Omental fat pad (tissue), 4 donors: ENCODE results near the gene SMARCA5. TPM values are rescaled to one million over a fixed set of nuclear protein-coding genes. Genes with fewer than 3 reads are reported as not detected.
A peak's percentile ranks its signal among the peaks of the same experiment; 100 is the strongest.

Experiments used
- ATAC-seq: fragments of 150-250 bp; one replicate; pipeline ENCODE4 v1.9.1; 2016; ENCODE audit warnings: mild to moderate bottlenecking, moderate library complexity; ENCODE audit not compliant: low FRiP score
- DNase-seq: peaks from one replicate; pipeline ENCODE4 v3.0.0-alpha.2; 2019; ENCODE audit warnings: low spot score
- total RNA-seq, 4 donors: library from RNA; depleted of rRNA; stranded (reverse); fragments of >200 nt; gene quantifications; one replicate each; pipeline ENCODE4 v1.1.0, GENCODE V29; 2016
- TF ChIP-seq, protein P1 (sequence below), 3 donors: fragments of 450-650 bp; IDR thresholded peaks; one replicate each; pipeline ENCODE4 v1.5.1; 2016 to 2017; ENCODE audit warnings: antibody characterized with exemption in 3 of 3, mild to moderate bottlenecking in 3 of 3, moderate library complexity in 2 of 3

Gene SMARCA5
- total RNA-seq, 4 donors from 2014 or later, result 25.5 to 35.2 (median 30.5) TPM

DNA sequence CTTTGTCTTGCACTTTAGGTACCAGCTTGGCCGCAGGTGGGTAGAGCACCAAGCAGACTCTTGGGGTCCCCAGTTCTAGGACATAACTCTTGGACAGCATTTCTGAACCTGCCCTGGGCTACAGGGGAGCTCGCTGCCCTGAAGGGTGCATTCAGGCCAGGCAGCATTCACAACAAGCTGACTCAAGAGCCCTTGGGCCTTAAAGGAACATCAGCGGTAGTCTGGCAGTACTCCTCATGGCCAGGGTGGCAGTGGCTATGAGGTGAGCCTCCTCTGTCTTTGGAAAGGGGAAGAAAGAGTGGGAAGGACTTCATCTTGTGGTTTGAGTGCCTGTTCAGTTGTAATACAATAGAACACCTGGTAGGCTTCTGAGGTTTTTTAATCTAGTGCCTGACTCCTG lies 24.8 kb upstream of the SMARCA5 start:
- TF ChIP-seq, protein P1, sequence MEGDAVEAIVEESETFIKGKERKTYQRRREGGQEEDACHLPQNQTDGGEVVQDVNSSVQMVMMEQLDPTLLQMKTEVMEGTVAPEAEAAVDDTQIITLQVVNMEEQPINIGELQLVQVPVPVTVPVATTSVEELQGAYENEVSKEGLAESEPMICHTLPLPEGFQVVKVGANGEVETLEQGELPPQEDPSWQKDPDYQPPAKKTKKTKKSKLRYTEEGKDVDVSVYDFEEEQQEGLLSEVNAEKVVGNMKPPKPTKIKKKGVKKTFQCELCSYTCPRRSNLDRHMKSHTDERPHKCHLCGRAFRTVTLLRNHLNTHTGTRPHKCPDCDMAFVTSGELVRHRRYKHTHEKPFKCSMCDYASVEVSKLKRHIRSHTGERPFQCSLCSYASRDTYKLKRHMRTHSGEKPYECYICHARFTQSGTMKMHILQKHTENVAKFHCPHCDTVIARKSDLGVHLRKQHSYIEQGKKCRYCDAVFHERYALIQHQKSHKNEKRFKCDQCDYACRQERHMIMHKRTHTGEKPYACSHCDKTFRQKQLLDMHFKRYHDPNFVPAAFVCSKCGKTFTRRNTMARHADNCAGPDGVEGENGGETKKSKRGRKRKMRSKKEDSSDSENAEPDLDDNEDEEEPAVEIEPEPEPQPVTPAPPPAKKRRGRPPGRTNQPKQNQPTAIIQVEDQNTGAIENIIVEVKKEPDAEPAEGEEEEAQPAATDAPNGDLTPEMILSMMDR (IDR thresholded peaks at IDR 0.05), result no peak
- DNase-seq (no peak), ATAC-seq (no peak)

DNA sequence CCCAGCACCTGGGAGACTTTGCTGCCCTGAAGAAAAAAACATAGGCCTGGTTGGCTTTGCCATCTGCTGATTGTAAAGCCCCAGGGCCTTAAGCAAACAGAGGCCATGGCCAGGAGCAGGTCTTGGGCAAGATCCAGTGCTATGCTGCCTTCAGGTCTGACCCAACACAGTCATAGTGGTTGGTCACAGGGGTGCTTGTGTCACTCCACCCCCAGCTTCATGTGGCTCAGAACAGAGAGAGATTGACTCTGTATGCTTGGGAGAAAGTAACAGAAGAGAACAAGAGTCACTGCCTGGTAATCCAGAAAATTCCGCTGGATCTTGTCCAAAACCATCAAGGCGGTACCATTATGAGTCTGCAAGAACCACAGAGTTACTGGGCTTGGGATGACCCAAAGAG lies 24.4 kb upstream of the SMARCA5 start:
- ATAC-seq (no peak), DNase-seq (no peak)
- TF ChIP-seq, protein P1 (IDR thresholded peaks at IDR 0.05), result no peak

DNA sequence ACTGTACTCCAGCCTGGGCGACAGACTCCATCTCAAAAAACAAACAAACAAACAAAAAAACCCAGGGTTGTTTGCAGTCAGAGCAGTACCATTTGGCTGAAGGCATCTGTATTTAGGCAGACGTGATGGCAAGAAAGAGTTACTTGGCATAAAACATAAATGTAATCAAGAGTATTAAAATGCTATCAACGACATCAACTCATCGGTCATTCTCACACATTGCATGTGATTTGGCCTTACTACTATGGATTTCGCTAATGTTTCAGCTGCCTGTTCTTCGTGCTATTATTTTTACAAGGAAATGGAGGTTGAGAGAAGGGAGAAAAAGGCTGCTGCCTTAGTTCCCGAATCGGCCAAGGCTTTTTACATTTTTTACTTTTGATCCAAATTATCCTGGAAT lies 15.5 kb upstream of the SMARCA5 start:
- no peak for DNase-seq
- ATAC-seq, result no peak
- TF ChIP-seq, protein P1 (IDR thresholded peaks at IDR 0.05), result no peak

DNA sequence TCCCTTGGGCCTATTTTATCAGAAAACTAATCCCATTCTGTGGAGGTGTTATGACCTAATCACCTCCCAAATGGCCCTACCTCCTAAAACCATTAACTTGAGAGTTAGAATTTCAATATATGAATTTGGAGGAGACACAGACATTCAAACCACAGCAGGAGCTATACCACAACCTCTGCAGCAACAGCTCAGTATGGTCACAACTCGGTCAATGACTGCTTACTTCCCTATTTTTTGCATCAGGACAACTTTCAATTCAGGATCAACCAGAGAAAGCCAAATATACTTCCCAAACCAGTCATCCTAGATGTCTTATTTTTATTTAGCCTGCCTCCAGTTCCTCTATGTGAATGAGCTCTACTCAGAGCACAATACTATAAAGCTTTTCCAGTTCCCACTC lies 11.3 kb upstream of the SMARCA5 start:
- DNase-seq, result no peak
- ATAC-seq, result no peak
- TF ChIP-seq, protein P1 (IDR thresholded peaks at IDR 0.05), result no peak

DNA sequence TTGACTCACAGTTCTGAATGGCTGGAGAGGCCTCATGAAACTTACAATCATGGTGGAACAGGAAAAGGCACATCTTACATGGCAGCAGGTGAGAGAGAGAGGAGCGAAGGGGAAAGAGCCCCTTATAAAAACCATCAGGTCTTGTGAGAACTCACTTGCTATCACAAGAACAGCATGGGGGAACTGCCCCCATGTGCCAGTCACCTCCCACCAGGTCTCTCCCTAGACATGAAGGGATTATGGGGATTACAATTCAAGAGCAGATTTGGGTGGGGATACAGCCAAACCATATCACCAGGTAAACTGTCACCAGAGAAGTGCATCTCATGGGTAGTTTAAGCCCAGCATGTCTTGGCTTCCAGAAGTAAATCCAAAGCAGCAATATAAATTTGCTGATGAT lies 7.5 kb upstream of the SMARCA5 start:
- no peak for ATAC-seq
- TF ChIP-seq, protein P1 (IDR thresholded peaks at IDR 0.05), result no peak
- no peak for DNase-seq

DNA sequence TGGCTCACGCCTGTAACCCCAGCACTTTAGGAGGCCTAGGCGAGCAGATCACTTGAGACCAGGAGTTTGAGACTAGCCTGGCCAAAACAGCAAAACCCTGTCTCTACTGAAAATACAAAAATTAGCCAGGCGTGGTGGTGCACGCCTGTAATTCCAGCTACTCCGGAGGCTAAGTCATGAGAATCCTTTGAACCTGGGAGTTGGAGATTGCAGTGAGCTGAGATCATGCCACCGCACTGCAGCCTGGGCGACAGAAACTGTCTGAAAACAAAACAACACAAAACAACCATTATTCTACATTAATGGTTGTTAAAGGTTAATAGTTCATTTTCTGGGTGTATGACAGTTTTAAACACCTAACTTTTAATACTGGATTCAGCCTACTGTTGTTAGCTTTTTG lies 1.6 kb upstream of the SMARCA5 start:
- DNase-seq (no peak), ATAC-seq (no peak)
- TF ChIP-seq, protein P1 (IDR thresholded peaks at IDR 0.05), result no peak

DNA sequence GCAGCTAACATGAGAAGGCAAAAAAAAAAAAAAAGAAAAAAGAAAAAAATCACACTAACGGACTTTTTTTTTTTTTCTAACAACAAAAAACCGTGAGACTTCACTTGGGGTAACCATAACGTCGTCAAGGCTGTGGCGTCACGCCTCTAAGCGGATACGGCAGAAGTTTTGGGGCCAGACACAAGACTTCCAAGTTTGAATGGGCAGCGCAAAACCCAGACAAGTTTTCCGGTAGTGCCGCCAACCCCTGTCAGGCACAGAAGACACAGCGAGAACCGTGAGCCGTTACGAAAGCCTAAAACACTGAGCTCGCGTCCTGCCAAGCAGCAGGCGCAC lies 556 bp upstream of the SMARCA5 start:
- no peak for DNase-seq
- TF ChIP-seq, protein P1 (IDR thresholded peaks at IDR 0.05), result no peak
- ATAC-seq, result peak; percentile 55
